B cell (primary cell): ENCODE results near the gene KAT2A. TPM values are rescaled to one million over a fixed set of nuclear protein-coding genes. Genes with fewer than 3 reads are reported as not detected.

ENCODE experiments used
- ATAC-seq: fragments of 200-7000 bp; cut with Tn5 transposase; one replicate; pipeline ENCODE4 v1.10.0; 2021; ENCODE audit warnings: low read depth, mild to moderate bottlenecking, moderate number of reproducible peaks, moderate library complexity
- CTCF ChIA-PET: fragments of 350-600 bp; sonication (Branson Sonifier 250); formaldehyde crosslinking; loops from one replicate; lab custom pipeline; 2021; ENCODE audit warnings: antibody characterized with exemption, inconsistent platforms; lab: Charles Lee
- POLR2A ChIA-PET: fragments of 350-600 bp; sonication (Branson Sonifier 250); formaldehyde crosslinking; loops from one replicate; lab custom pipeline; 2021; ENCODE audit warnings: antibody characterized with exemption; lab: Charles Lee
- DNase-seq: peaks from one replicate; pipeline ENCODE4 v3.0.0; 2013
- H2AFZ ChIP-seq: 2 replicates; pipeline ENCODE4 v1.6.1; 2012; ENCODE audit warnings: mild to moderate bottlenecking, low read depth, low read length; ENCODE audit not compliant: insufficient read depth, poor library complexity, severe bottlenecking
- H3K27ac ChIP-seq, 2 donors: 1 replicate in 1 of 2; 2 replicates in 1 of 2; pipeline ENCODE4 v1.5.1; 2012 to 2013; ENCODE audit warnings: low read length in 2 of 2, mild to moderate bottlenecking in 2 of 2, moderate library complexity in 1 of 2
- H3K27me3 ChIP-seq, 4 experiments: fragments of 200-600 bp in 1 of 4; sonication (generic) in 1 of 4; replicated peaks in 1 of 4; 1 replicate in 2 of 4; 2 replicates in 2 of 4; pipeline versions ENCODE4 v1.6.1 to v1.7.0; 2013 to 2016; ENCODE audit warnings: low read length in 3 of 4, mild to moderate bottlenecking in 2 of 4, mixed read lengths in 1 of 4, moderate library complexity in 1 of 4; ENCODE audit not compliant: insufficient read depth in 4 of 4, control insufficient read depth in 3 of 4; ENCODE audit errors: control extremely low read depth in 1 of 4
- H3K36me3 ChIP-seq, 2 experiments: replicated peaks in 1 of 2; 1 replicate in 1 of 2; 2 replicates in 1 of 2; pipeline versions ENCODE4 v1.6.1 to v1.7.1; 2013; ENCODE audit warnings: low read length in 1 of 2; ENCODE audit not compliant: insufficient read depth in 2 of 2, control insufficient read depth in 1 of 2; ENCODE audit errors: control extremely low read depth in 1 of 2, extremely low read depth in 1 of 2
- H3K4me1 ChIP-seq, 2 donors: fragments of 200-600 bp in 1 of 2; sonication (generic) in 1 of 2; 1 replicate in 1 of 2; 2 replicates in 1 of 2; pipeline versions ENCODE4 v1.5.1 to v1.6.1; 2013 to 2017; ENCODE audit warnings: low read length in 2 of 2; ENCODE audit not compliant: control insufficient read depth in 2 of 2, insufficient read depth in 2 of 2
- H3K4me2 ChIP-seq: replicated peaks from 2 replicates; pipeline ENCODE3; 2012; ENCODE audit warnings: mild to moderate bottlenecking, low read depth, low read length; ENCODE audit not compliant: poor library complexity, severe bottlenecking
- H3K4me3 ChIP-seq, 5 experiments: fragments of 200-600 bp in 1 of 5; sonication (generic) in 1 of 5; 1 replicate in 3 of 5; 2 replicates in 2 of 5; pipeline versions ENCODE4 v1.5.1 to v1.7.0; 2011 to 2016; ENCODE audit warnings: low read length in 4 of 5, mild to moderate bottlenecking in 4 of 5, low read depth in 2 of 5, control low read depth in 1 of 5, moderate library complexity in 1 of 5; ENCODE audit not compliant: insufficient read depth in 1 of 5; ENCODE audit errors: control extremely low read depth in 1 of 5, extremely low read depth in 1 of 5
- H3K79me2 ChIP-seq: fragments of 200-600 bp; sonication (generic); one replicate; pipeline ENCODE4 v1.6.0; 2016; ENCODE audit warnings: low read length; ENCODE audit not compliant: control insufficient read depth, insufficient read depth
- H3K9ac ChIP-seq: fragments of 200-600 bp; sonication (generic); 2 replicates; pipeline ENCODE4 v1.6.1; 2017; ENCODE audit warnings: mild to moderate bottlenecking, low read length, moderate library complexity
- H3K9me3 ChIP-seq, 3 donors: one replicate each; pipeline versions ENCODE4 v1.6.1 to v1.7.1; 2013; ENCODE audit warnings: low read length in 2 of 3; ENCODE audit not compliant: control insufficient read depth in 2 of 3, insufficient read depth in 1 of 3; ENCODE audit errors: control extremely low read depth in 1 of 3
- H4K20me1 ChIP-seq: 2 replicates; pipeline ENCODE4 v1.6.0; 2012; ENCODE audit warnings: mild to moderate bottlenecking, low read length; ENCODE audit not compliant: insufficient read depth, control insufficient read depth, poor library complexity, severe bottlenecking
- H3K27ac Mint-ChIP-seq: one replicate; pipeline ENCODE4 v1.8.0; 2021; ENCODE audit warnings: mixed read lengths
- H3K27me3 Mint-ChIP-seq: one replicate; pipeline ENCODE4 v1.8.0; 2021; ENCODE audit warnings: mixed read lengths
- H3K4me1 Mint-ChIP-seq: one replicate; pipeline ENCODE4 v1.8.0; 2021; ENCODE audit warnings: mixed read lengths
- H3K4me3 Mint-ChIP-seq: one replicate; pipeline ENCODE4 v1.8.0; 2021; ENCODE audit warnings: mixed read lengths
- H3K9me3 Mint-ChIP-seq: one replicate; pipeline ENCODE4 v1.8.0; 2022; ENCODE audit warnings: mixed read lengths; ENCODE audit not compliant: insufficient read depth
- EZH2 ChIP-seq: IDR thresholded peaks from 2 replicates; pipeline ENCODE4 v1.6.1; 2012; ENCODE audit warnings: borderline replicate concordance, low read depth, mild to moderate bottlenecking, moderate library complexity, low read length; ENCODE audit not compliant: insufficient read depth, poor library complexity, severe bottlenecking
- WGBS: methylation state at CpG from one replicate; pipeline ENCODE4 v1.1.5; 2013; ENCODE audit warnings: missing lambda C conversion rate; ENCODE audit not compliant: insufficient coverage; 5-methylcytosine and 5-hydroxymethylcytosine counted together
- intact Hi-C: fragments of 100-400 bp; cut with micrococcal nuclease; formaldehyde crosslinking; loops from one replicate; pipeline ENCODE4 v1.10.0; 2022
- polyA plus RNA-seq: library from polyadenylated mRNA; depleted of rRNA; stranded (reverse); fragments of >200 nt; gene quantifications from 2 replicates; pipeline ENCODE4 v1.2.3, GENCODE V29; 2012
- total RNA-seq, 2 donors: library from RNA; stranded (reverse); fragments of 120-200 nt in 1 of 2; gene quantifications; 1 replicate in 1 of 2; 2 replicates in 1 of 2; pipeline versions ENCODE4 v1.2.3 to v1.2.4, GENCODE V29; 2013 to 2022
- TF ChIP-seq, protein P1 (sequence below): fragments of 200-600 bp; IDR thresholded peaks from one replicate; pipeline ENCODE4 v1.8.0; 2022; ENCODE audit warnings: antibody characterized with exemption, mild to moderate bottlenecking

The KAT2A gene
- total and polyA plus RNA-seq, 2 donors (not counting 1 experiment from before 2014, with no cell fraction given), result 66.3 to 155 TPM

DNA sequence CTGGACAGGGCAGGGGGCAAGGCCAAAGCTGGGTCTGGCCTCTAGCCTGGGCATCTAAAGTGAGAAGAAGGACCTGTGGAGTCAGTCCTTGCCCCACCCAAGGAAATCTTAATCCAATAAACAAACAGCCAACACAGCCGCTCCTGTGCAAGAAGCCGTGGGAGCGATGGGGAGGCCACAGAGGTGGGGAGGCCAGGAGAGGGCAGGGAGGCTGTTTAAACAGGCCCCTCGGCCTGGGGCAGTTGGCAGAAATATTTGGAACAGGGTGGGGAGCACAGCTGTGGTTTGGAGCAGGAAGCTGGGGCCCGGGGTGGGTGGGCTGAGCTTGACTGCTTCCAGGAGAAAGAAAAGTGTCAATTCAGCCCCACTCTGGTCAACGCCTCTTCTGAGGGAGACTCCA lies 28.2 kb downstream of the KAT2A start:
- CTCF ChIA-PET, result no interaction called here
- Histone ChIP-seq H3K79me2 (no peaks in the 10 kb centered on the region), H3K4me2 (no peak overlapping the region), H3K27ac (no peak overlapping the region), H2AFZ (no peak overlapping the region), H4K20me1 (no peaks in the 10 kb centered on the region), H3K9me3 (no peaks in the 10 kb centered on the region), H3K27me3 (peaks cover 0 to 20% (median 11%) of the 10 kb centered on the region in 4 experiments), H3K4me1 (peaks cover 8 to 10% of the 10 kb centered on the region in 2 donors), H3K36me3 (no peaks in the 10 kb centered on the region), H3K4me3 (no peak overlapping the region), H3K9ac (no peak overlapping the region)
- DNase-seq, result no peak
- H3K4me1 Mint-ChIP-seq, result peaks cover 6% of the 10 kb centered on the region
- H3K27ac Mint-ChIP-seq, result no peak overlapping the region
- 0% methylated on average over 1 of the region's 6 CpGs for WGBS
- no peak for ATAC-seq
- no peaks in the 10 kb centered on the region for H3K9me3 Mint-ChIP-seq
- POLR2A ChIA-PET, result no interaction called here
- TF ChIP-seq EZH2, result no peak
- TF ChIP-seq, protein P1, sequence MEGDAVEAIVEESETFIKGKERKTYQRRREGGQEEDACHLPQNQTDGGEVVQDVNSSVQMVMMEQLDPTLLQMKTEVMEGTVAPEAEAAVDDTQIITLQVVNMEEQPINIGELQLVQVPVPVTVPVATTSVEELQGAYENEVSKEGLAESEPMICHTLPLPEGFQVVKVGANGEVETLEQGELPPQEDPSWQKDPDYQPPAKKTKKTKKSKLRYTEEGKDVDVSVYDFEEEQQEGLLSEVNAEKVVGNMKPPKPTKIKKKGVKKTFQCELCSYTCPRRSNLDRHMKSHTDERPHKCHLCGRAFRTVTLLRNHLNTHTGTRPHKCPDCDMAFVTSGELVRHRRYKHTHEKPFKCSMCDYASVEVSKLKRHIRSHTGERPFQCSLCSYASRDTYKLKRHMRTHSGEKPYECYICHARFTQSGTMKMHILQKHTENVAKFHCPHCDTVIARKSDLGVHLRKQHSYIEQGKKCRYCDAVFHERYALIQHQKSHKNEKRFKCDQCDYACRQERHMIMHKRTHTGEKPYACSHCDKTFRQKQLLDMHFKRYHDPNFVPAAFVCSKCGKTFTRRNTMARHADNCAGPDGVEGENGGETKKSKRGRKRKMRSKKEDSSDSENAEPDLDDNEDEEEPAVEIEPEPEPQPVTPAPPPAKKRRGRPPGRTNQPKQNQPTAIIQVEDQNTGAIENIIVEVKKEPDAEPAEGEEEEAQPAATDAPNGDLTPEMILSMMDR, result no peak
- intact Hi-C loops, result no loop called here
- peaks cover 34% of the 10 kb centered on the region for H3K27me3 Mint-ChIP-seq
- no peak overlapping the region for H3K4me3 Mint-ChIP-seq

DNA sequence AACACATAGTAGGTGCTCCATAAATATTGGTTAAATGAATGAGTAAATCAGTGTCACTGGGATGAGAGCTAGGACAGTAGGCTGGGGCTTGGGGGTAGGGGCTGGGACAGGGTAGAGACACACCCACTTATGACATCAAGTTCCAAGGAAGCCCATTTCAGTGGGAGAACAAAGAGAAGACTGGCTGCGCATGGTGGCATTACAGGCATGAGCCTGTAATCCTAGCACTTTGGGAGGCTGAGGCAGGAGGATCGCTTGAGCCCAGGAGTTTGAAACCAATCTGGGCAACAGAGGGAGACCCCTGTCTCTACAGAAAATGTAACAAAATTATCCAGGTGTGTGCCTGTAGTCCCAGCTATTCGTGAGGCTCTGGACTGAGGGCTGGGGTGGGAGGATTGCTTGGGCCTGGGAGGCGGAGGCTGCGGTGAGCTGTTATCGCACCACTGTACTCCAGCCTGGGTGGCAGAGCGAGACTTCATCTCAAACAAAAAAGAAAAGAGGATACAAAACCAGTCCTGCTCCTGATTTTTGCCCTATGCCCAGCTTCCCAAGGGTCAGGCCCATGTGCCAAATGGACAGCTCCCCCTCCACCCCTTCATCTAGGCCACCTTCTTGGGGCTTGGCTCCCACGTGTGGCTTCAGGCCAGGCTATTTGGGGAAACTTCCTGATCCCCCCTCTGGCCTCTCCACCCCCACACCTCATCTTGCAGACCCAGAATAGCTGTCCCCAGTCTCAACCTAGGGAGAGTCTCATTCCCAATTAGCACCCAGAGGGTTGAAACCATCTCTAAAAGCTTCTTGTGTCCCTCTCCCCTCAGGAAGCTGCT lies 30.0 kb downstream of the KAT2A start:
- no peaks in the 10 kb centered on the region for H3K9me3 ChIP-seq
- Mint-ChIP-seq H3K4me1 (no peaks in the 10 kb centered on the region), H3K4me3 (no peak overlapping the region), H3K27me3 (peaks cover 29% of the 10 kb centered on the region), H3K9me3 (no peaks in the 10 kb centered on the region), H3K27ac (no peak overlapping the region)
- ATAC-seq (no peak), DNase-seq (no peak)
- H3K4me3 ChIP-seq, result no peak overlapping the region
- ChIA-PET CTCF (interaction anchor here (0.7 to 1.1 kb wide), 4 partner anchors 16 to 401 kb away, joined by 3 read pairs; no protein-coding TSS in a partner anchor), POLR2A (no interaction called here)
- intact Hi-C loops, result no loop called here
- no peaks in the 10 kb centered on the region for H3K4me1 ChIP-seq
- no peak overlapping the region for H2AFZ ChIP-seq
- no peak overlapping the region for H3K27ac ChIP-seq
- H3K9ac ChIP-seq, result no peak overlapping the region
- WGBS, result 75% methylated on average over 5 of the region's 8 CpGs
- H3K79me2 ChIP-seq, result no peaks in the 10 kb centered on the region
- no peak overlapping the region for H3K4me2 ChIP-seq
- H3K27me3 ChIP-seq, result peaks cover 0 to 4% (median 1%) of the 10 kb centered on the region in 4 experiments
- H3K36me3 ChIP-seq, result no peaks in the 10 kb centered on the region
- TF ChIP-seq, protein P1, result no peak
- TF ChIP-seq EZH2, result no peak
- no peaks in the 10 kb centered on the region for H4K20me1 ChIP-seq
